A204.1 (cell line): ENCODE results near the gene SRGN.
"Not testable (repeated sequence)": the region's sequence is repeated elsewhere in the genome, so short reads cannot be mapped to it uniquely, and the experiment has no call there.

Experiments used
- FAIRE-seq: peaks from 2 replicates; lab custom pipeline; 2012; peaks lifted over from hg19 to GRCh38; lab: Jason Lieb, UNC

SRGN gene

GRCh38 chr10:69142074-69142473 is 54.2 kb downstream of the SRGN start:
- not testable (repeated sequence) for FAIRE-seq

GRCh38 chr10:69142983-69143382 is 55.1 kb downstream of the SRGN start:
- FAIRE-seq: no peak

GRCh38 chr10:69145329-69145728 is 57.4 kb downstream of the SRGN start:
- FAIRE-seq: no peak

GRCh38 chr10:69145864-69146263 is 58.0 kb downstream of the SRGN start:
- no peak for FAIRE-seq

GRCh38 chr10:69146759-69147158 is 58.9 kb downstream of the SRGN start:
- FAIRE-seq: no peak

- FAIRE-seq: no peak
Observed at GRCh38 chr10:69151984-69152383, 64.1 kb downstream of the SRGN start.

GRCh38 chr10:69153227-69153626 is 65.3 kb downstream of the SRGN start:
- FAIRE-seq: no peak
